HCT116 (cell line): ENCODE data around the gene MCF2L. TPM values are rescaled to one million over a fixed set of nuclear protein-coding genes. Genes with fewer than 3 reads are reported as not detected.

Source experiments
- ATAC-seq: fragments of 200-7000 bp; cut with Tn5 transposase; 2 replicates; pipeline ENCODE4 v1.9.1; 2020; ENCODE audit warnings: mild to moderate bottlenecking, moderate library complexity
- BruUV-seq: library from RNA; stranded (reverse); fragments of 400-500 nt; replicated peaks from 2 replicates; lab custom pipeline; 2021; lab: Mats Ljungman, UMichigan
- CTCF ChIA-PET: fragments of 300-600 bp; sonication (Branson Sonifier 250); formaldehyde crosslinking; loops from one replicate; lab custom pipeline; 2021; ENCODE audit warnings: antibody characterized with exemption; lab: Charles Lee
- POLR2A ChIA-PET: fragments of 300-600, 350-600 bp; sonication (Branson Sonifier 250); formaldehyde crosslinking; loops from one replicate; lab custom pipeline; 2021; ENCODE audit warnings: antibody characterized with exemption; lab: Charles Lee
- RAD21 ChIA-PET, 2 experiments: fragments of 300-600 bp; sonication (Branson Sonifier 250); formaldehyde crosslinking; loops; one replicate each; lab custom pipeline; 2023; ENCODE audit warnings: low total read pairs in 2 of 2; ENCODE audit not compliant: uncharacterized antibody in 2 of 2, unreplicated experiment in 2 of 2, low non-redundant PET in 1 of 2; lab: Charles Lee
- DNase-seq: peaks from one replicate; pipeline ENCODE4 v3.0.0-alpha.2; 2010; ENCODE audit warnings: low read depth, low spot score
- H2AFZ ChIP-seq: fragments of 200-600 bp; shearing (Covaris generic), sonication (generic); 2 replicates; pipeline ENCODE4 v1.6.1; 2017; ENCODE audit warnings: low read depth, mixed run types, mixed read lengths, antibody characterized with exemption, low read length; ENCODE audit not compliant: poor library complexity, severe bottlenecking
- H3K27ac ChIP-seq: 2 replicates; pipeline ENCODE4 v1.5.1; 2012; ENCODE audit warnings: low read depth, low read length
- H3K27me3 ChIP-seq: fragments of 200-600 bp; sonication (generic); 2 replicates; pipeline ENCODE4 v1.6.1; 2016; ENCODE audit warnings: mixed run types, low read length, mixed read lengths; ENCODE audit not compliant: insufficient read depth
- H3K36me3 ChIP-seq, 2 experiments: fragments of 200-500 bp in 1 of 2; fragments of 200-600 bp in 1 of 2; sonication (Bioruptor generic) in 1 of 2; sonication (generic) in 1 of 2; 2 replicates each; pipeline versions ENCODE4 v1.5.1 to v1.6.1; 2014 to 2016; ENCODE audit warnings: low read length in 2 of 2, inconsistent platforms in 1 of 2, mixed read lengths in 1 of 2, mixed run types in 1 of 2; ENCODE audit not compliant: insufficient read depth in 2 of 2, control insufficient read depth in 1 of 2
- H3K4me1 ChIP-seq, 2 experiments: fragments of 200-600 bp in 1 of 2; sonication (generic) in 1 of 2; 2 replicates each; pipeline versions ENCODE4 v1.5.1 to v1.6.1; 2012 to 2017; ENCODE audit warnings: low read length in 2 of 2, inconsistent platforms in 1 of 2, mild to moderate bottlenecking in 1 of 2, mixed read lengths in 1 of 2, mixed run types in 1 of 2, moderate library complexity in 1 of 2; ENCODE audit not compliant: insufficient read depth in 2 of 2, control insufficient read depth in 1 of 2
- H3K4me2 ChIP-seq: fragments of 200-600 bp; sonication (generic); 2 replicates; pipeline ENCODE4 v1.6.1; 2017; ENCODE audit warnings: mixed run types, low read length, mixed read lengths
- H3K4me3 ChIP-seq, 2 experiments: fragments of 200-600 bp in 1 of 2; sonication (generic) in 1 of 2; replicated peaks in 1 of 2; 2 replicates each; pipeline ENCODE4 v1.5.1; 2011 to 2016; ENCODE audit warnings: low read length in 2 of 2, control low read depth in 1 of 2, low read depth in 1 of 2, mild to moderate bottlenecking in 1 of 2, mixed read lengths in 1 of 2, mixed run types in 1 of 2
- H3K79me2 ChIP-seq: fragments of 200-600 bp; sonication (generic); 2 replicates; pipeline ENCODE4 v1.6.1; 2017; ENCODE audit warnings: mild to moderate bottlenecking, mixed run types, low read length, moderate library complexity, mixed read lengths; ENCODE audit not compliant: insufficient read depth
- H3K9ac ChIP-seq: fragments of 200-600 bp; sonication (generic); 2 replicates; pipeline ENCODE4 v1.6.1; 2016; ENCODE audit warnings: low read length, mixed read lengths
- H3K9me2 ChIP-seq: fragments of 200-600 bp; sonication (generic), shearing (Covaris generic); 2 replicates; pipeline ENCODE4 v1.6.1; 2017; ENCODE audit warnings: mixed run types, mild to moderate bottlenecking, moderate library complexity; ENCODE audit not compliant: insufficient read depth
- H3K9me3 ChIP-seq, 2 experiments: fragments of 200-500 bp in 1 of 2; fragments of 200-600 bp in 1 of 2; sonication (Bioruptor generic) in 1 of 2; sonication (generic) in 1 of 2; 2 replicates each; pipeline ENCODE4 v1.6.1; 2014 to 2017; ENCODE audit warnings: low read length in 2 of 2, mixed read lengths in 2 of 2, inconsistent platforms in 1 of 2, low read depth in 1 of 2, mild to moderate bottlenecking in 1 of 2, mixed run types in 1 of 2, moderate library complexity in 1 of 2; ENCODE audit not compliant: control insufficient read depth in 1 of 2, insufficient read depth in 1 of 2
- H4K20me1 ChIP-seq: fragments of 200-600 bp; sonication (generic), shearing (Covaris generic); 2 replicates; pipeline ENCODE4 v1.6.1; 2017; ENCODE audit warnings: mixed run types, mild to moderate bottlenecking, moderate library complexity; ENCODE audit not compliant: insufficient read depth
- ATF3 ChIP-seq: IDR thresholded peaks from 2 replicates; pipeline ENCODE4 v1.6.1; 2012
- CTCF ChIP-seq, 3 experiments: fragments of 200-600 bp in 1 of 3; sonication (generic) in 1 of 3; IDR thresholded peaks in 2 of 3; conservative IDR thresholded peaks in 1 of 3; 2 replicates each; pipeline ENCODE4 v1.5.1; 2012 to 2017; ENCODE audit warnings: low read depth in 2 of 3, low read length in 2 of 3, antibody characterized with exemption in 1 of 3, borderline replicate concordance in 1 of 3, control low read depth in 1 of 3, mild to moderate bottlenecking in 1 of 3, mixed read lengths in 1 of 3, mixed run types in 1 of 3, moderate library complexity in 1 of 3; ENCODE audit not compliant: insufficient read depth in 1 of 3
- EZH2phosphoT487 ChIP-seq: fragments of 200-600 bp; IDR thresholded peaks from 2 replicates; pipeline ENCODE4 v1.6.1; 2018; ENCODE audit warnings: antibody characterized with exemption, borderline replicate concordance
- FOSL1 ChIP-seq: IDR thresholded peaks from 2 replicates; pipeline ENCODE4 v1.6.1; 2012; ENCODE audit warnings: low read depth
- JUND ChIP-seq: IDR thresholded peaks from 2 replicates; pipeline ENCODE4 v1.6.1; 2012
- POLR2AphosphoS5 ChIP-seq: IDR thresholded peaks from 2 replicates; pipeline ENCODE4 v1.6.1; 2011; ENCODE audit warnings: mild to moderate bottlenecking, low read depth, low read length, moderate library complexity
- SIN3A ChIP-seq: IDR thresholded peaks from 2 replicates; pipeline ENCODE4 v1.6.1; 2012; ENCODE audit warnings: low read depth
- SP1 ChIP-seq: IDR thresholded peaks from 2 replicates; pipeline ENCODE4 v1.6.1; 2012; ENCODE audit warnings: low read depth
- SRF ChIP-seq: IDR thresholded peaks from 2 replicates; pipeline ENCODE4 v1.6.1; 2012; ENCODE audit warnings: low read depth
- YY1 ChIP-seq: IDR thresholded peaks from 2 replicates; pipeline ENCODE4 v1.6.1; 2011; ENCODE audit warnings: low read length, low read depth, moderate library complexity, mild to moderate bottlenecking; ENCODE audit not compliant: insufficient replicate concordance; ENCODE audit errors: extremely low read depth
- ZFX ChIP-seq: fragments of 450-650 bp; IDR thresholded peaks from 2 replicates; pipeline ENCODE4 v1.6.1; 2017
- intact Hi-C: fragments of 100-400 bp; cut with micrococcal nuclease; formaldehyde crosslinking; loops from 2 replicates; pipeline ENCODE4 v1.10.0; 2022
- total RNA-seq: library from RNA; stranded (reverse); gene quantifications from one replicate; pipeline ENCODE4 v1.2.1, GENCODE V29; 2021; ENCODE audit not compliant: unreplicated experiment

MCF2L gene
- total RNA-seq, 1 experiment from 2014 or later = 19.3 TPM

- no peak for TF ChIP-seq CTCF (IDR thresholded peaks at IDR 0.05 in 2 of 3, conservative IDR thresholded peaks at IDR 0.05 in 1 of 3; ENCODE audit: borderline replicate concordance in 1 of 3, insufficient read depth in 1 of 3, low read depth in 2 of 3, low read length in 2 of 3)
- no peak for TF ChIP-seq ZFX
- TF ChIP-seq SRF = no peak
- no peak for TF ChIP-seq SIN3A
- no peak for TF ChIP-seq POLR2AphosphoS5
- no peak for TF ChIP-seq JUND
- no peak for TF ChIP-seq YY1
- no peak for TF ChIP-seq FOSL1
- TF ChIP-seq SP1 = no peak
These were observed 124.0 kb downstream of the MCF2L start (continued) for GRCh38 chr13:113092776-113093579.

GRCh38 chr13:113093580-113094409 is 124.8 kb downstream of the MCF2L start:
- no TSS peak for BruUV-seq
- Histone ChIP-seq H3K36me3 (no peaks in the 10 kb centered on the region), H3K9me3 (no peaks in the 10 kb centered on the region), H3K4me1 (no peaks in the 10 kb centered on the region), H3K27ac (no peak overlapping the region), H4K20me1 (no peaks in the 10 kb centered on the region), H3K9ac (no peak overlapping the region), H3K79me2 (no peaks in the 10 kb centered on the region), H3K27me3 (no peaks in the 10 kb centered on the region), H3K4me3 (no peak overlapping the region), H2AFZ (no peak overlapping the region), H3K4me2 (no peak overlapping the region), H3K9me2 (no peaks in the 10 kb centered on the region)
- ChIA-PET RAD21 (no interaction called here), CTCF (no interaction called here), POLR2A (no interaction called here)
- DNase-seq = no peak
- ATAC-seq = no peak
- no peak for TF ChIP-seq EZH2phosphoT487
- TF ChIP-seq ATF3 = no peak
- intact Hi-C loops = no loop called here
